Epithelial cell of prostate (primary cell): ENCODE measurements around the gene ZNHIT3.

Experiments
- DNase-seq: peaks from one replicate; pipeline ENCODE4 v3.0.0-alpha.2; 2011; ENCODE audit warnings: low read depth, low spot score
- H3K27ac ChIP-seq: fragments of 450-650 bp; 2 replicates; pipeline ENCODE4 v1.5.1; 2017; ENCODE audit warnings: mild to moderate bottlenecking

ZNHIT3 gene

GRCh38 chr17:36544044-36544306 lies 57.5 kb downstream of the ZNHIT3 start:
- DNase-seq, result no peak
- H3K27ac ChIP-seq, result peak overlapping the region; percentile 96

DNA sequence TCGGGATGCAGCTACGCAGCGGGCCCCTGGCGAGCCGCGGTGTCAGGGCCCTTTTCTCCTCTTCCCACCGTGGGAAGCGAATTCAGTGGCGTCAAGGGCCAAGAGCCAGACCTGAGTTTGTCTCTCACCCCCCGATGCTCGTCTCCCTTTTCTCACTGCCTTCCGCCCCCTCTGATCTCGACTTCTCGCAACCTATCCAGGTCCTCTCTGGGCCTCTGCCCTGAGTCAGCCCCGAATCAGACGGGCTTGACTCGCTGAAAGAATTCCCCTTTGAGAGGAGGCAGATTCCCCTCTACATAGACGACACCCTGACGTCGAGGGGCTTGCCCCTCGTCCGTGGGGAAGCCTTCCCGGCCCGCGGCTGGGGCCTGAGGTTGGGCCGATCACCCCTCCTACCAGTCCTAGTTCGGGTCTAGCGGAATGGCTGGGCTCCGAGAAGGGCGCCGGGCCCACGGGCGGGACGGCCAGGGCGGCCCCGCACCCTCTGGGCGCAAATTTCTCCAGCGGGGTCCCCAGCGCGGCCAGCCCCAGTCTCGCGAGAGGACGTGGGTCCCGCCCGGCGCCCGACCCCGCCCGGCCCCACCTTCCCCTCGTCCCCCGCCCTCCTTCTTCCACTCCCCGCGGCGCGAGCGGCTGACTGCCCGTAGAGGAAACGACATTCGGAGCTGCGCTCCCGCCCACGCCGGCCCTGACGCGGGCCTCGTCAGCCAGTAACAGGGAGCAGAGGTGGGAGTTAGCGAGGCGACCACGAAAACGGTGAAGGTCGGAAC lies 58.0 kb downstream of the ZNHIT3 start, which contains the start of gene GGNBP2:
Gene GGNBP2 (plus strand): TSS at position 613 of the 770 bp plus-strand sequence. CDS start 806 bp downstream, outside the sequence.
- peak within 1 kb of the TSS; percentile 96 for H3K27ac ChIP-seq
- peak; percentile 78 for DNase-seq

DNA sequence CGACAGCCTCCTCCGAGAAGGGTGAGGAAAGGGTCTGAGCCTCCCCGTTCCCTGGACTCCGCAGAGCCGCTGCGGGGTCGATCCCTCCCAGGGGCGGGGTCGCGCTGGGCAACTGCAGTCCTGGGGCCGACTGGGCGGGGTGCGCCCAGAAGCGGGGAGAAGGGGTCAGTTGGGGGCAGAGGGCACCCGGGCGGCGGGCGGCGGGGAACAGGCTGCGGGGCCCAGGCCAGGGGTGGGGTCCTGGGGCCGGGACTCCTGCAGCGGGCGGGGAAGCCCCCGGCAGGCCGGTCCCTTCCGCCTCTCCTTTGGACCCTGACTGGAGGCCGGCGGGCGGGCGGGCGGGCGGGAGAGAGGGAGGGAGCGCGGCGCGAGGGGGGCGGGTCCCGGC lies 58.6 kb downstream of the ZNHIT3 start:
- DNase-seq, result no peak
- peak overlapping the region; percentile 96 for H3K27ac ChIP-seq
